Karpas-422 (cell line): ENCODE measurements around the gene TH. TPM values are rescaled to one million over a fixed set of nuclear protein-coding genes. Genes with fewer than 3 reads are reported as not detected.

ENCODE experiments used
- DNase-seq: peaks from one replicate; pipeline ENCODE4 v3.0.0-alpha.2; 2015
- H2AFZ ChIP-seq: fragments of 200-600 bp; sonication (generic); 2 replicates; pipeline ENCODE4 v1.6.1; 2014; ENCODE audit warnings: antibody characterized with exemption, low read length, mixed read lengths
- H3K27ac ChIP-seq: fragments of 200-600 bp; sonication (generic); 2 replicates; pipeline ENCODE4 v1.5.1; 2014; ENCODE audit warnings: mild to moderate bottlenecking, low read length, moderate library complexity
- H3K27me3 ChIP-seq: fragments of 200-600 bp; sonication (generic); 2 replicates; pipeline ENCODE4 v1.6.1; 2014; ENCODE audit warnings: low read length, mixed read lengths
- H3K36me3 ChIP-seq: fragments of 200-600 bp; sonication (generic); 2 replicates; pipeline ENCODE4 v1.6.1; 2014; ENCODE audit warnings: low read length, mixed read lengths; ENCODE audit not compliant: insufficient read depth
- H3K4me1 ChIP-seq: fragments of 200-600 bp; sonication (generic); 2 replicates; pipeline ENCODE4 v1.6.1; 2014; ENCODE audit warnings: mild to moderate bottlenecking, low read length, mixed read lengths
- H3K4me2 ChIP-seq: fragments of 200-600 bp; sonication (generic); 2 replicates; pipeline ENCODE4 v1.6.1; 2014; ENCODE audit warnings: low read length, low read depth, mild to moderate bottlenecking; ENCODE audit not compliant: poor library complexity, severe bottlenecking
- H3K4me3 ChIP-seq: fragments of 200-600 bp; sonication (generic); 2 replicates; pipeline ENCODE4 v1.5.1; 2014; ENCODE audit warnings: mild to moderate bottlenecking, antibody characterized with exemption, low read length, mixed read lengths
- H3K79me2 ChIP-seq: fragments of 200-600 bp; sonication (generic); 2 replicates; pipeline ENCODE4 v1.6.1; 2014; ENCODE audit warnings: mild to moderate bottlenecking, low read length, mixed read lengths
- H3K9ac ChIP-seq: fragments of 200-600 bp; sonication (generic); 2 replicates; pipeline ENCODE4 v1.6.0; 2014; ENCODE audit warnings: low read length
- H3K9me2 ChIP-seq: fragments of 200-600 bp; sonication (generic), shearing (Covaris generic); replicated peaks from 2 replicates; pipeline ENCODE4 v1.6.0; 2014; ENCODE audit warnings: mild to moderate bottlenecking, low read length, moderate library complexity; ENCODE audit not compliant: insufficient read depth
- H3K9me3 ChIP-seq: fragments of 300-700, 200-600 bp; sonication (generic); 2 replicates; pipeline ENCODE4 v1.6.1; 2014; ENCODE audit warnings: low read length, mixed read lengths
- H4K20me1 ChIP-seq: fragments of 200-600 bp; sonication (generic); 2 replicates; pipeline ENCODE4 v1.6.1; 2014; ENCODE audit warnings: mild to moderate bottlenecking, antibody characterized with exemption, low read length, low read depth; ENCODE audit not compliant: insufficient read depth
- total RNA-seq: library from RNA; depleted of rRNA; stranded (reverse); fragments of >200 nt; shearing (Covaris generic); gene quantifications from 2 replicates; pipeline ENCODE4 v1.2.3, GENCODE V29; 2014; ENCODE audit warnings: low replicate concordance

Gene TH
- total RNA-seq, 1 experiment from 2014 or later: not detected

DNA sequence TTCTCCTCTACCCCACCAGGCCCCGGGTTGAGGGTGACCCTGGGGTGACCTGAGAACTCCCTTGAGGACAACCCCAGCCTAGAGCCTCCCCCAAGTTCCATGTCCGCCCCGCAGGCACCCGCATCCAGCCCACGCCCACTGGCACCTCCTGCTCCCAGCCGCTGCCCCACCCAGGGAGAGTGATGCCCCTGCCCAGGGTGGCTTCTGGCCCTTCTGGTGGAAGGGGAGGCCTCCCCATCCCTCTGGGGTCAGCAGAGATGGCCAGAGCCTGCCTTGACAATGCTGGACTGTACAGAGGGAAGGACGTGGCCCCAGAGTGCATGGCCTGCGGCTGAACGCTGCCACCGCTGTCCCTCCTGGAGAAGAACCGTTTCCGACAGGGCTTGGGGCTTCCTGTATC, 1.1 kb upstream of the TH start:
- no peaks in the 10 kb centered on the region for H3K36me3 ChIP-seq
- H3K4me3 ChIP-seq: no peak overlapping the region
- no peak for DNase-seq
- H2AFZ ChIP-seq: no peak overlapping the region
- no peaks in the 10 kb centered on the region for H3K4me1 ChIP-seq
- H4K20me1 ChIP-seq: no peaks in the 10 kb centered on the region
- no peaks in the 10 kb centered on the region for H3K27me3 ChIP-seq
- H3K9me2 ChIP-seq: no peaks in the 10 kb centered on the region
- H3K9me3 ChIP-seq: no peaks in the 10 kb centered on the region
- H3K4me2 ChIP-seq: no peak overlapping the region
- no peak overlapping the region for H3K27ac ChIP-seq
- H3K79me2 ChIP-seq: no peaks in the 10 kb centered on the region
- no peak overlapping the region for H3K9ac ChIP-seq

DNA sequence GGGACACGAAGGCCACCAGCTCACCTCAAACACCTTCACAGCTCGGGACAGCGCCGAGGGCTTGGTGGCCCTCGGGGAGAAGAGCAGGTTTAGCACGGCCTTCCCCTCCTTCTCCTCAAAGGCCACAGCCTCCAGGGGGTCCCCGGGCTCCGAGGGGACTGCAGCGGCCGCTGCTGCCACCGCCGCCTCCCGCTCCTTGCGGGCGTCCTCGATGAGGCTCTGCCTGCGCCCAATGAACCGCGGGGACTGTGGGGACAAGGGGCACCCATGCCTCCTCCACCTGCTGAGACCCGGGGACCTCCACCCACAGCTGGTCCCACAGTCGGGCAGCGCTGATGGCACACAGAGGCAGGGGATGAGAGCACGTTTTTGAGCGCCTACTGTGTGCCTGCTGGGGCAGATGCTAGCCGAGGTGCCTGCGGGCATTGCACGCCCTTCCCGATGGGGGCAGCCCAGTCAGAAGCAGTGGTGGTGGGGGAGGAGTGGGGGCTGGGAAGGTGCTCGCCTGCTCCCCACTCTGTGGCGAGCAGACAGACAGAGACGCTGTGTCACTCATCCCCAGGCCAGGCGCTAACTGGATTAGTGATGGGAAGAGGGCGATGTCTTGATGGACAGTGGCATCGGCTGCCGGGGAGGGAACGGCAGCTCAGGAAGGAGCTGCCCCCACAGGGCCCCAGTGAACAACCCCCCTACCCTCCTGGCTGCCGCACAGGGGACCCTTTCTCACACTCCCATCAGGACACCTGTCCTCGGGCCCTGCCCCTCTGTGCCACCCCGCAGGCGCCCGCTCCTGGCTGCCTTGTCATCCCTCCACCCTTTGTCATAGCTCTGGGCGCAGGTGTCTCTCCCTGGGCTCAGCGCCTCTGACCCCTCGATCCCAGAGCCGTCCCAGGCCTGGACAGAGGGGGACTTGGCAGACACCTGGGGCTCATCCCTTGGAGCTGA, 1.7 kb downstream of the TH start:
- no peak overlapping the region for H2AFZ ChIP-seq
- no peaks in the 10 kb centered on the region for H4K20me1 ChIP-seq
- H3K9me3 ChIP-seq: no peaks in the 10 kb centered on the region
- no peak overlapping the region for H3K4me3 ChIP-seq
- no peak overlapping the region for H3K27ac ChIP-seq
- no peaks in the 10 kb centered on the region for H3K79me2 ChIP-seq
- no peaks in the 10 kb centered on the region for H3K36me3 ChIP-seq
- H3K4me2 ChIP-seq: no peak overlapping the region
- no peak overlapping the region for H3K9ac ChIP-seq
- H3K27me3 ChIP-seq: no peaks in the 10 kb centered on the region
- DNase-seq: no peak
- no peaks in the 10 kb centered on the region for H3K9me2 ChIP-seq
- no peaks in the 10 kb centered on the region for H3K4me1 ChIP-seq

DNA sequence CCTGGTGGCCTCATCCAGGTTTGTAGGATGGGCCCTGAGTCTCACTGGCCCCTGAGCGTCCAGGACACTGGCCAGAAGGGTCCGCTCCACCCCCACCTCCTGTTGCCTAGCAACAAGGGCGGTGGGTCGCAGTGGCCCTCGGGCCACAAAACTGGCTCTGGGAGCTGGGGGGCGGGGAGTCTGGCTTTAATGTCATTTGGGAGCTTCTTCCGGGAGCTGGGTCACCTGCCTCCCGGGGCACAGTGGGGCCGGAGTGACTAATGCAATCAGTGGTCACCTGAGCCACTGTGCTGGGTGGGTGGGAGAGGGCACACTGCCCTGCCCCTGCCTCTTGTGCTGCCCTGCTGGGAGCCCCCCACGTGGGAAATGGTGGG, 2.6 kb downstream of the TH start:
- H3K27ac ChIP-seq: no peak overlapping the region
- H3K27me3 ChIP-seq: no peaks in the 10 kb centered on the region
- H2AFZ ChIP-seq: no peak overlapping the region
- no peaks in the 10 kb centered on the region for H3K36me3 ChIP-seq
- H3K79me2 ChIP-seq: no peaks in the 10 kb centered on the region
- no peaks in the 10 kb centered on the region for H4K20me1 ChIP-seq
- no peak overlapping the region for H3K4me3 ChIP-seq
- H3K9me2 ChIP-seq: no peaks in the 10 kb centered on the region
- H3K4me1 ChIP-seq: no peaks in the 10 kb centered on the region
- no peak overlapping the region for H3K9ac ChIP-seq
- DNase-seq: no peak
- no peaks in the 10 kb centered on the region for H3K9me3 ChIP-seq
- no peak overlapping the region for H3K4me2 ChIP-seq

DNA sequence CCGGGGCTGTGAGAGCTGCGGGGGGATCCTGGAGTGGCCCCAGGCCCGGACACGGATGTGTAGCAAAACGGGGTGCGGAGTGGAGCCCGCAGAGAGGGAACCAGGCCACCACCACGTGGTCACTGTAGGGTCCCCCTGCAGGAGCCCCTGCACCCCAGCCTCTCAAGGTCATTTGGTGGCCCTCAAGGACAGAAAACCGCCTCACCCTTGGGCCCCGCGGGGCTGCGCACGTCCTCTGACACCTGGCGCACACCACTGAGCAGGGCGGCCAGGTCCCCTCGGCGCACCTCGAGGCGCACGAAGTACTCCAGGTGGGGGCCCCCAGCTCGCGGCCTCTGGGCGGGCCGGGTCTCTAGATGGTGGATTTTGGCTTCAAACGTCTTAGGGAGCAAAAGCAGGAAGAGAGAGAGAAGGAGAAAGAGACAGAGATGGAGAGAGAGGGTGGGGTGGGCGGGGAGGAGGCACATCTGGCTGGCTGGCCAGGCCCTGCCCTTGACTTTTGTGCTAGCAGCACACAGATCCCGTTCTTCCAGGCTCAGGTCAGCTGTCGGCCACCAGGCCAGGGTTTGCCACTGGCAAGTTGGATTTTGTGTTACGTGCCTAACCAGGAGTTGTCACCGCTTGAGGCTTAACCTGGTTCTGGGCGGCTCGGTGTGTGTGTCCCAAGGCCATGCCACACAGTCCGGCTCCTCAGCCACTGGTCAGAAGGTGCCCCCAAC, 3.2 kb downstream of the TH start:
- no peak overlapping the region for H3K9ac ChIP-seq
- H3K9me2 ChIP-seq: no peaks in the 10 kb centered on the region
- H3K27me3 ChIP-seq: no peaks in the 10 kb centered on the region
- no peak overlapping the region for H2AFZ ChIP-seq
- no peak overlapping the region for H3K27ac ChIP-seq
- no peak overlapping the region for H3K4me2 ChIP-seq
- H3K79me2 ChIP-seq: no peaks in the 10 kb centered on the region
- no peaks in the 10 kb centered on the region for H3K4me1 ChIP-seq
- H4K20me1 ChIP-seq: no peaks in the 10 kb centered on the region
- no peak for DNase-seq
- no peaks in the 10 kb centered on the region for H3K9me3 ChIP-seq
- H3K4me3 ChIP-seq: no peak overlapping the region
- no peaks in the 10 kb centered on the region for H3K36me3 ChIP-seq

DNA sequence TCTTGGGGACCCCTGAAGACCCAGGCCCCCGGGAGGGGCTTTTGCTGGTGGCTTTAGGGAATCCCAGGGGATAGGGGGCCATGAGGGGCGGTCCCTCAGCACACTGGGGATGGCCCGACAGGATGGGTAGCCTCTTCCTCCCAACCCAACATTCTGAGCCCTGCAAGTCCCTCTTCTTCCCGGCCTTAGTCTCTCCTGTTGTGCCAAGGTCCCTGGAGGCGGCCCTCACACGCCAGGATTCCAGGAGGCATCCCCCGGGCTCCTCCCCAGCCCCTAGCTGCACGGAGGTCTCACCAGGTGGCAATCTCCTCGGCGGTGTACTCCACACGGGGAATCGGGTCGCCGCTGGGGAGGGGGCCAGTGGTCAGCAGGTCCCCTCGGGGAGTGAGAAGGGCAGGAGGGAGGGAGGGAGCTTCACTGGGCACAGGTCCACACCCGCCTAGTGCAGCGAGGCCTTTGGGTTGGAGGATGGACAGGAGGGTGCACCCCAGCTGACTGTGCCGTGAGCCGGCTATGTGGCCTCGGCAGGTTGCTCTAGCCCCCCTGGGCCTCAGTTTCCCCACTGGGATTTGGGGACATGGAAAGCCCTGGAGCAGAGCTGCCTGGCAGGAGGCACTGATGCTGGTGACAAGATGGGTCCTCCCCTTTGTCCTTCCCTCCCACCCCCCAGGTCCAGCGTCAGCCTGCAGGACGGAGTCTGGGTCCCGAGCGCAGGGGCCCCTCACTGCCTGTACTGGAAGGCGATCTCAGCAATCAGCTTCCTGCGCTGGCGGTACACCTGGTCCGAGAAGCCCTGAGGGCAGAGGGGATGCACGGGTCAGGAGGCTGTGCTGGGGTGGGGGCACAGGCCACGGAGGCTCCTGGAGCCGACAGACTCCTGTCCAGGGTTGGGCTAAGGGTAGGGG, 4.2 kb downstream of the TH start:
- H3K4me3 ChIP-seq: no peak overlapping the region
- H3K27me3 ChIP-seq: no peaks in the 10 kb centered on the region
- H3K36me3 ChIP-seq: no peaks in the 10 kb centered on the region
- H4K20me1 ChIP-seq: no peaks in the 10 kb centered on the region
- no peak overlapping the region for H3K4me2 ChIP-seq
- H3K9me3 ChIP-seq: no peaks in the 10 kb centered on the region
- DNase-seq: no peak
- no peaks in the 10 kb centered on the region for H3K9me2 ChIP-seq
- no peak overlapping the region for H3K27ac ChIP-seq
- H2AFZ ChIP-seq: no peak overlapping the region
- no peaks in the 10 kb centered on the region for H3K4me1 ChIP-seq
- no peaks in the 10 kb centered on the region for H3K79me2 ChIP-seq
- no peak overlapping the region for H3K9ac ChIP-seq

DNA sequence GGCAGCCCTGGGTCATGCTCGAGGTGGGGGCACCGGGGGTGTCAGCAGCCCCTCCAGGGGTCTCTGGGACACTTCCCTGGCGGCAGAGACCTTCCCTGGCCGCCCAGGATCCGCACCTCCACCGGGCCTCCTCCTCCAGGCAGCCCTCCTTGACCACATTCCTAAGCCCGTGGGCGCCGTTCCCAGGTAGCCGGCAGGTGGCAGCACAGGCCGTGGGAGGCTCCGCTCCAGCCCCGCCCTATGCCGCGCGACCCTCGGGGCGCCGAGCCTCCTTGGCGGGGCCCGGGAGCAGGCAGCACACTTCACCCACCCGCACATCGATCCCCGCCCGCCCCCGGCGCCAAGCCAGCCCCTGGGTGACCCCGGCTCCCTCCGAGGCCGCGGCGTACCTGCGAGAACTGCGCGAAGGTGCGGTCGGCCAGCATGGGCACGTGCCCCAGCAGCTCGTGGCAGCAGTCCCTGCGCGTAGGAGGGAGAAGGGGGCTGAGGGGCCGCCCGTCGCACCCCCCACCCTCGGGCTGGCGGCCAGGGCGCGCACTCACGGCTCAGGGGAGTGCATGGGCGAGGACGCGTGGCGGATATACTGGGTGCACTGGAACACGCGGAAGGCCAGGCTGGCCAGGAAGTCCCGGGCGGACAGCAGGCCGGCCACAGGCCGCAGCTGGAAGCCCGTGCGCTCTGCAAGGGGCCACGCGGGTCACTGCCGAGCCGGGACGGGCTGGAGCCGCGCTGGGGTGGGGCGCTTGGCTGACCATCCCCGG, 5.3 kb downstream of the TH start:
- H3K27ac ChIP-seq: no peak overlapping the region
- peak; percentile 61 for DNase-seq
- no peaks in the 10 kb centered on the region for H4K20me1 ChIP-seq
- no peak overlapping the region for H2AFZ ChIP-seq
- H3K9me3 ChIP-seq: no peaks in the 10 kb centered on the region
- no peaks in the 10 kb centered on the region for H3K4me1 ChIP-seq
- H3K9ac ChIP-seq: no peak overlapping the region
- H3K36me3 ChIP-seq: no peaks in the 10 kb centered on the region
- no peaks in the 10 kb centered on the region for H3K79me2 ChIP-seq
- no peak overlapping the region for H3K4me3 ChIP-seq
- no peaks in the 10 kb centered on the region for H3K27me3 ChIP-seq
- H3K9me2 ChIP-seq: no peaks in the 10 kb centered on the region
- no peak overlapping the region for H3K4me2 ChIP-seq

DNA sequence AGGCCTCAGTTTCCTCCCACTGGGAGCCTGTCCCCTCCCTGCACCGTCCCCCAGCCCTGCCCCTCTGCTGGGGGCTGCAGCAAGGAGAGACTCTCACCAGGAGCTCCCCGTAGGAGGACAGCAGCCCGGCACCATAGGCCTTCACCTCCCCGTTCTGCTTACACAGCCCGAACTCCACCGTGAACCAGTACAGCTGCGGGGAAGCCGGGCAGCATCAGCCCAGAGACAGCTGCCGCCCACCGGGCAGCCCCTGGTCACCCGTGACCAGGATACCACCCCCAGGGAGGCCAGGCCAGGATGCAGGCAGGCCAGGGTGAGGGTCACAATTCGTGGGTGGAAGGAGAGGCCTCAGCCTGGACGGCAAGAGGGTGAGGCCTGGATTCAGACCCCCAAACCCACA, 6.0 kb downstream of the TH start:
- H3K4me2 ChIP-seq: no peak overlapping the region
- no peak overlapping the region for H3K27ac ChIP-seq
- no peak overlapping the region for H2AFZ ChIP-seq
- no peak overlapping the region for H3K9ac ChIP-seq
- no peaks in the 10 kb centered on the region for H4K20me1 ChIP-seq
- H3K36me3 ChIP-seq: no peaks in the 10 kb centered on the region
- H3K9me2 ChIP-seq: no peaks in the 10 kb centered on the region
- H3K79me2 ChIP-seq: no peaks in the 10 kb centered on the region
- no peaks in the 10 kb centered on the region for H3K4me1 ChIP-seq
- H3K9me3 ChIP-seq: no peaks in the 10 kb centered on the region
- no peak for DNase-seq
- no peaks in the 10 kb centered on the region for H3K27me3 ChIP-seq
- no peak overlapping the region for H3K4me3 ChIP-seq
